A204.1 (cell line): ENCODE results near the gene PLAC9.

Experiments used
- FAIRE-seq: peaks from 2 replicates; lab custom pipeline; 2012; peaks lifted over from hg19 to GRCh38; lab: Jason Lieb, UNC

The PLAC9 gene

DNA sequence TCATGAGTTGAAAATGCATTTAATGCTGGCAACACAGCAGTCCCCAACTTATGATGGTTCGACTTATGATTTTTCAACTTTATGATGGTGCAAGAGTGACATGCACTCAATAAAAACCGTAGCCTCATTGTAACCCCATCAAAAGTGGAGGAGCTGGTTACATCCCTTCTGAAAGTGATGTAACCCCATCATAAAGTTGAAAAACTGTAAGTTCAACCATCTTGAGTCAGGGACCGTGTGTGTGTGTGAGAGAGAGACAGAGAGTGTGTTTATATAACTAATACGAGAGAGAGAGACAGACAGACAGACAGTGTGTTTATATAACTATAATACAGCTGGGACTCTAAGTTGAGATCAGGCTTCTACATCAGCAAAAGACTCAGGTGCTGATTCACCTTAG lies 51.8 kb downstream of the PLAC9 start:
- FAIRE-seq, result no peak

DNA sequence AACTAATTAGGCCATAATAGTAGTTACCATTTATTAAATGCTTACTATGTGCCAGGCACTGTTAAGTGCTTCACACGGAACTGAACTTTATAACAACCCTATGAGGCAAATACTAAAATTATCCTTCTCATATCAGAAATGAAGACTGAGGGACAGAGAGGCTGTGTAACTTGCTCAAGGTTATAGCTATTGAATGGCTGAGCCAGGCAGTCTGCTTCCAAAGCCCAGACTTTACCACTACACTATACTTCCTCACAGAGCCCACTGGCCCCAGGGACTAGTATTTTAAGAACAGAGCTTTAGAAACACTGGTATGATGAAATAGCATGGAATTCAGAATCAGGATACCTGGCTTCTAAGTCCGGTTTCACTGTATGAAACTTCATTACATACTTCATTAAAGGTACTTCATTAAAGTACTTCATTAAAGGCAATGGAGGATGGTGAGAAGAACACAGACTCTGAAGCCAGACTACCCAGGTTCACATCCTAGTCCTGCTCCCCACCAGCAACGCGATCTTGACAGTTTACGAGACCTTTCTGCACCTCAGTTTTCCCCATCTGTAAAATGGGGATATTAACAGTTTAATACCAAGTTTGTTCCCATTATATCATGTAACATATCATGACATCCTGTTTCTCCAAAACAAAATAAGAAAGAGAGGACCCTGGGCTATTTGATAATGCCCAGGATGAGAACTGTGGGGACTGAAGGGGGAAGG lies 53.2 kb downstream of the PLAC9 start:
- no peak for FAIRE-seq

DNA sequence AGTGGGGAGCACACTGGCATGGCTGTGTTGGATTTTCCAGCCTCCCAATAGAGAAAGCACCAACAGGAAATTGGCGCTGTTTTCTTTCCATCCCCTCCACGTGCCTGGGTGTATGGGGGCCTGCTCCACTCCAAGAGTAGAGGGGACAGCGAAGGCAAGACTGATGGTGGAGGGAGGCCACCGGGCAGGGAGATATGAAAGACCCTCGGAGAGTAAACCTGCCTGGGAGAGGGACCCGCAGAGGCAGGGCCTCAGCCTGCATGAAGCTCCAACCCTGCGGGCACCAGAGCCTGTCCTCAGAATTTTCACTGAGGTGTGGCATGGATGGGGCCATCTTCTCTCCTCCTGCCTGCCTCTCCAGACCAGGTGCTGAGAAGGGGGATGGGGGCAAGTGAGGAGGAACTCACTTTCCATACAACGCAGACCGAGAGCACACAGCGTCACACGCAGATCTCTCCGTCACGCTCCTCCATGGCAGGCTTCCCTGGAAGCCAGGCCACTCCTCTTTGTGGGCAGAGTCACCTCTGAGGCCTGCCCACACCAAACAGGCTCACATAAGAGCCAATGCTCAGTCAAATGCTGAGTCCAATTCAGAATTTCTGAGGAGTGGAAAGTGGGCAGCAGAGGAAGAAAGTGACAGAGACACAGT lies 54.0 kb downstream of the PLAC9 start:
- no peak for FAIRE-seq

DNA sequence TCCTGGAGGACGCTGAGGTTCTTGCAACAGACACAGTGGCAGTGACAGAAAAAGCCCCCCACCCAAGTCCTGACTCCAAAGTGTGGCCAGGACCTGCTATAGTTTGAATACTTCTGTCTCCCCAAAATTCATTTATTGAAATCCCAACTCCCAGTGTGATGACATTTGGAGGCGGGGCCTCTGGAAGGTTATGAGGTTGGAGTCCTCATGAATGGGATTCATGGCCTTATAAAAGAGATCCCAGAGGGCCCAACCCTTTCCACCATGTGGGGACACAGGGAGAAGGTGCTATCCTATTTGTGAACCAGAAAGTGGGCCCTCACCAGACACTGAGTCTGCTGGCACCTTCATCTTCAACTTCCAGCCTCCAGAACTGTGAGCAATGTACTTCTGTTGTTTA lies 54.5 kb downstream of the PLAC9 start:
- FAIRE-seq, result no peak

DNA sequence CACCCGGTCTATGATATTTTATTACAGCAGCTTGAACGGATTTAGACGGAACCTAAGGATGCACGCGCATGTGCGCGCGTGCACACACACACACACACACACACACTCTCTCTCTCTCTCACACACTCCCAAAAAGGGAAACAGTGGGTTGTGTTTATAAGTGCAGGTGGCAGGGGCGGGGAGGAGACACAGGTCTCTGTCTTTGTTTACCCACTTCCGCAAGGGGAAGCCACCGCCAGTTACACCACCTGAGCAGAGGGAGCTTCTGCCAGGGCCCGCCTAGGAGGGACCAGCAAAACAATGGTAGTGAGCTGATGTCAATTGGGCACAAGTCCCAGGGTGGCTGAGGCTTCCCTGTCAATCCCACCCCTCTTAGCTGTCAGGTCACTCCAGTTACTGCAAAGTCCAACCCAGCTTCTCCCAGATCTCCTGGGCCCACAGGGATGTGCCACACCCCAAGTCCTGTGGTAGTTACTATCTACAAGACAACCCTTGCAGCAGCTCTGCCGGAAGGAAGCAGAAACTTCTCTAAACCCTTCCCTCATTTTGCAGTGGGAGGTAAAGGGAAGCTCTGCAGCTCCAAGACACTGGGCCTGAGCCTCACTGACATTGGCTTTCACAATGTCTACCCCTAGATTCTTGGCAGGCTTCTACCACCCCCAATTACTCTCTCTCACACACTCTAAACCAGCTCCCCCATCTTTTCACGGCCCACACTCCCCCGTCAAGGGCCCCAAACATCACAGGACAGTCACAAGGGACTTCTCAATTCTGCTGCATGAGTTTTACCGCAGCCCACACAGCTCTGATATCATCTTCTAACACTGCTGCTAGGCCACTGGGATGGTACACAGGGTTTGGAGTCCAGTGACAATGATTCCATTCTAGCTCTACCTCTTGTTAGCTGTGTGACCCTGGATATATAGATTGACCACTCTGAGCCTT lies 55.2 kb downstream of the PLAC9 start:
- no peak for FAIRE-seq

DNA sequence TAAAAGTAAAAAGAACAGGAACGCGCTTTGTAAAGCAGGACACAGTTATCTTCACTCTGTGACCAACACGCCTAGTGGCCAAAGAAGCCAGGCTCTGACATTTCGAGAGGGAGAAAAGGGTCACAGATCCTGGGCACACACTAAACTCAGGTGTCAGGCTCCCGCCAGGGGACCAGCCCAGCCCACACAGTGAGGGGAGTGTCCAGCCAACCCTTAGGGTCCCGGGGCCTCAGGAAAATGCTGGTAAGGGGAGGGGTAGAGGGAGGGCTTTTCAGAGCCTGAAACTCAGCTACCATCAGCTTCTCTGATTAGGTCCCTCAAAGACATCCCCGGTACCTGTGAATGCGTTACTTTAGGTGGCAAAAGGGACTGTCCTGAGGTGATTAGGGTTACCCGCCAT lies 56.2 kb downstream of the PLAC9 start:
- FAIRE-seq, result no peak

DNA sequence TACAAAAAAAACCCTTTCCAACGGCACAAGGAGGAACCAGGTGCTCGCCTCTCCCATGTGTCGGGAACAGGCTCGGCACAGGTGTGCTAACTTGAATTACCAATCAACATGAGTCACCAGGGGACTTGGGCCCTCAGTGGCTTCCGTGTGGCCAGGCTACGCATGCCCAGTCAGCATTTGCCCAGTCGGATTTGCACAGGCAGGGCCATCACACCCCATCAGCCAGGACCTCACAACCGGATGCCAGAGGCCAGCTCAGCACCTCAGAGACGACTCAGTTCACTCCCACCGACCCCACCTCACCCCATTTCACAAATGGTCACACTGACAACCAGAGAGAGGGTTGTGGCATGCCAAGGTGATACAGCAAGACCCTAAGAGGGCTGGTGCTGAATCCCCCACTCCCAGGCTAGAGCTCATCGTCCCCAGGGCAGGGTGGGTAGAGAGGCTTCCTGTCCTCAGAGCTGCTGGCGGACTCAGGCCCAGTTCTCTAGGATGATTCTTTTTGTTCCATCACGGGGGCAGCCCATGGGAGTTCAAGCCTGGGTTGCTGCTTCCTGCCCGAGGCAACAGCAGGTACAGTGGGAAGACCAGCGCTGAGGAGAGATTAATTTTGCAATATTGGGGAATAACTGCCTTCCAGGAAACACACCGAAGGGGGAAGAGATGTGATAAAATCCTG lies 59.2 kb downstream of the PLAC9 start:
- no peak for FAIRE-seq

DNA sequence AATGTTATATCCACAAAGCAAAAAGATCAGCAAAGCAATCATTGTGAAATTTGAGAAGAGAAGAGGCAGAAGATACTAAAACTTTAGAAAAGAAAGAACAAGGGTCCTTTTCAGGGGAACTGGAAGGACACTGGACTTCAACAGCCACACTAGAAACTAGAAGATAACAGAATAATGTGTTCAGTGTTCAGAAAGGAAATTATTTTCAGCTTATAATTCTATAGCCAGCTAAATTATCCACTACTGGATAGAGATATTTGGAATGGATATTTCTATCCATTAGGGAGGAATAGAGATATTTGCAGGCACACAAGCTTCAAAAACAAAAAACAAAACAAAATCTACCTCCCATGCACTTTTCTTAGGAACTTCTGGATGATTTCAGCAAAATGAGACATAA lies 60.0 kb downstream of the PLAC9 start:
- no peak for FAIRE-seq

DNA sequence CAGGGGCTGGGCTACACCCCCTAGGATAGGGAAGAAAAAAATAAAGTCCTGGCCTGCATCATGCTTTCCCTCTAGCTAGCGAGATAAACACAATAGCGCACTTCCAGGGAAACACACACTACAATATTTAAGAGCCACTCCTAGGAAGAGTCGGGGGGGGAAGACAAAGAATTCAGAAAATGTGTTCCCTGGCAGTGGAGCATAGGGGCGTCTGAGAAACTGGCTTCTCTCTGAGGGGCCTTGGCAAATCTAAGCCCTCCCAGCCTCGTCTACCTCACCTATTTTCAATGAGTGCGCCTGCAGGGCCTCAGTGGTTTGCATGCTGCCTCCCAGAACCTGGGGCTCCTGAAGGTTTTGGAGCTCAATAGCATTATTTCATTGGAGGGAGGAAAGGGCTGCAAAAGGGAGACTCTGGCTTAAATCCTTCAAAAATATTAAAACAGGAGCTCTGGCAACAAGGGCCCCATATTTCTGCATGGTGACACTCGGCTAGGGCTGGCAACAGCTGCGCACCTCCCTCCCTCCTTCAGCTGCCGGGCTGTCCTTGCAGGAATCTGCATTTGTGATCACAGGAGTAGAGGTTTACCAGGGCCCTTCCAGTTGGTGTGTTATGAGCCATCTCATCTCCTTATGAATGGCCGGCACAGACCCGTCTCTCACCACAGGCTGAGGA lies 62.0 kb downstream of the PLAC9 start:
- no peak for FAIRE-seq
